ENCODE results near the gene LTBP2.

DNA sequence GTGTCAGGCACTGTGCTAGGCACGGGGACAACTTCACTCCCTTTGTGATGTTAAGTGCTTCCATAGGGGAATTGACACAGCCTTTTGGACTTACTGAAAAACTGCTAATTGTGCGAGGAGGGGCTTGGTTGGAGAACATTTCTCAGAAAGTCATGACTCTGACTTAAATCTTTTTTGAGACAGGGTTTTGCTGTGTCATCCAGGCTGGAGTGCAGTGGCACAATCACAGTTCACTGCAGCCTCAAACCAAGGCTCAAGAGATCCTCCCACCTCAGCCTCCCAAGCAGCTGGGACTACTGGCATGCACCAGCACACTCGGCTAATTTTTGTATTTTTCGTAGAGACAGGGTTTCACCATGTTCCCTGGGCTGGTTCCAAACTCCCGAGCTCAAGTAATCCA lies 10.2 kb upstream of the LTBP2 start:
- TF ChIP-seq POLR2A (IDR thresholded peaks at IDR 0.05; ENCODE audit: low read length) (no peak), GATA1 (IDR thresholded peaks at IDR 0.05; ENCODE audit: low read depth, low read length) (no peak)
